ENCODE results near the gene CHST6.

Gene CHST6

GRCh38 chr16:75498605-75499322 is 3.5 kb upstream of the CHST6 start (continued):
- TF ChIP-seq ZBTB17 (tag by site-specific recombination; IDR thresholded peaks at IDR 0.05) (peak; percentile 56; the same call in 1 of the 2 replicates), SP7 (tag by site-specific recombination; IDR thresholded peaks at IDR 0.05) (0 out of 2 replicates have a peak, but pooled peaks have one; percentile 29), PRDM4 (tag by site-specific recombination; IDR thresholded peaks at IDR 0.05) (0 out of 2 replicates have a peak, but pooled peaks have one; percentile 21), ZNF660 (tag by site-specific recombination; IDR thresholded peaks at IDR 0.05) (peak; percentile 69; the same call in 1 of the 2 replicates), OSR2 (tag by site-specific recombination; IDR thresholded peaks at IDR 0.05) (peak; percentile 72), ZXDB (tag by site-specific recombination; IDR thresholded peaks at IDR 0.05) (peak; percentile 62; the same call in 1 of the 2 replicates), IKZF3 (tag by site-specific recombination; IDR thresholded peaks at IDR 0.05) (0 out of 2 replicates have a peak, but pooled peaks have one; percentile 15), PATZ1 (tag by site-specific recombination; IDR thresholded peaks at IDR 0.05) (peak; percentile 82), ZBTB11 (tag by site-specific recombination; conservative IDR thresholded peaks at IDR 0.05; ENCODE audit: low read depth) (peak; percentile 80), GLIS2 (tag by site-specific recombination; IDR thresholded peaks at IDR 0.05) (0 out of 2 replicates have a peak, but pooled peaks have one; percentile 13), ZNF341 (tag by site-specific recombination; IDR thresholded peaks at IDR 0.05; ENCODE audit: low read depth) (peak; percentile 55), ZNF335 (tag by site-specific recombination; conservative IDR thresholded peaks at IDR 0.05) (0 out of 2 replicates have a peak, but pooled peaks have one; percentile 36), ZNF692 (tag by site-specific recombination; IDR thresholded peaks at IDR 0.05) (peak; percentile 57; the same call in 1 of the 2 replicates), ZNF449 (tag by site-specific recombination; IDR thresholded peaks at IDR 0.05) (peak; percentile 78), SCRT1 (tag by site-specific recombination; IDR thresholded peaks at IDR 0.05; ENCODE audit: borderline replicate concordance) (0 out of 2 replicates have a peak, but pooled peaks have one; percentile 25)
